ENCODE data around the gene RNF167. TPM values are rescaled to one million over a fixed set of nuclear protein-coding genes. Genes with fewer than 3 reads are reported as not detected.

RNF167 gene
- total and polyA plus RNA-seq, 2 of the 8 experiments (the other 6 are each of a cell fraction or from before 2014, with no cell fraction given), result 140 to 281 TPM

GRCh38 chr17:4893272-4893671 is 46.8 kb upstream of the RNF167 start:
- no peaks in the 10 kb centered on the region for H3K79me2 ChIP-seq (ENCODE audit: control insufficient read depth in 1 of 2, insufficient read depth in 2 of 2, low read length in 2 of 2)
- H3K23ac ChIP-seq (ENCODE audit: insufficient read length), result no peak overlapping the region
- H4K91ac ChIP-seq (replicated peaks; ENCODE audit: insufficient read length, low read length), result no peak overlapping the region
- no peak overlapping the region for H3K4ac ChIP-seq (replicated peaks; ENCODE audit: insufficient read length, low read depth, low read length)
- H3K27me3 ChIP-seq (replicated peaks in 1 of 4; ENCODE audit: control insufficient read depth in 3 of 4, extremely low read depth in 1 of 4, insufficient read depth in 3 of 4, low read length in 3 of 4), result no peaks in the 10 kb centered on the region
- DNase-seq (ENCODE audit: low read depth in 1 of 2, low spot score in 2 of 2) (no peak), FAIRE-seq (no peak)
- 95% methylated on average over 18 of the region's 18 CpGs; no CpG with 5 or more reads in 1 of the 2 experiments for WGBS, 2 experiments (ENCODE audit: extremely low coverage in 1 of 2, insufficient coverage in 1 of 2, insufficient read length in 1 of 2, insufficient replicate concordance in 2 of 2, low coverage in 1 of 2, low lambda C conversion rate in 2 of 2, missing lambda C conversion rate in 1 of 2)
- no peak overlapping the region for H3K9ac ChIP-seq (replicated peaks in 1 of 4; ENCODE audit: extremely low read depth in 1 of 4, low read depth in 3 of 4, low read length in 3 of 4)
- ChIA-PET CTCF (ENCODE audit: partially characterized antibody) (interaction anchor here (1.8 kb wide), 1 partner anchor 9 kb away, joined by 5 read pairs; the partner anchor contains the start of gene CHRNE), POLR2A (ENCODE audit: partially characterized antibody) (interaction anchor here (0.7 kb wide), 1 partner anchor 195 kb away, joined by 3 read pairs; no protein-coding TSS in a partner anchor)
- no peaks in the 10 kb centered on the region for H3K23me2 ChIP-seq (ENCODE audit: low read depth, low read length)
- no peaks in the 10 kb centered on the region; a peak in 1 of 7 replicates for H3K4me1 ChIP-seq (replicated peaks in 1 of 4; ENCODE audit: control insufficient read depth in 3 of 4, insufficient read depth in 4 of 4, low read length in 3 of 4)
- H2AK5ac ChIP-seq (ENCODE audit: low read depth, low read length), result no peak overlapping the region
- H3K14ac ChIP-seq (ENCODE audit: insufficient read length), result no peak overlapping the region
- H3K56ac ChIP-seq (replicated peaks; ENCODE audit: insufficient read length, low read depth, low read length), result no peak overlapping the region
- no peak overlapping the region for H2BK5ac ChIP-seq (ENCODE audit: low read depth, low read length)
- no peak overlapping the region for H3K27ac ChIP-seq (ENCODE audit: low read depth, low read length)
- H3K79me1 ChIP-seq (ENCODE audit: low read depth, low read length), result no peaks in the 10 kb centered on the region; the same call in 1 of the 2 replicates
- H2BK120ac ChIP-seq (replicated peaks; ENCODE audit: low read depth, low read length), result no peak overlapping the region
- no peak overlapping the region for H3K18ac ChIP-seq (ENCODE audit: extremely low read depth, low read length)
- no peak overlapping the region for H4K5ac ChIP-seq (ENCODE audit: insufficient read length, low read depth, low read length)
- no peak overlapping the region for H3K4me3 ChIP-seq (ENCODE audit: extremely low read depth in 1 of 4, insufficient read depth in 2 of 4, low read depth in 3 of 4, low read length in 4 of 4)
- H2BK20ac ChIP-seq (ENCODE audit: low read length), result no peak overlapping the region
- no peak overlapping the region; the same call in 1 of the 2 replicates for H4K8ac ChIP-seq (ENCODE audit: extremely low read depth, insufficient read depth, low read length)
- H3K36me3 ChIP-seq (ENCODE audit: control insufficient read depth in 2 of 4, insufficient read depth in 4 of 4, low read length in 3 of 4), result peaks cover 11 to 38% (median 34%) of the 10 kb centered on the region in 4 experiments
- H2BK12ac ChIP-seq (ENCODE audit: low read depth, low read length), result no peak overlapping the region
- no peak overlapping the region for H3K4me2 ChIP-seq (ENCODE audit: insufficient read depth in 1 of 2, low read depth in 2 of 2, low read length in 2 of 2)
- peaks cover 0 to 10% of the 10 kb centered on the region in 2 experiments for H4K20me1 ChIP-seq (replicated peaks in 1 of 2; ENCODE audit: control insufficient read depth in 1 of 2, insufficient read depth in 2 of 2, low read length in 2 of 2)
- H3K9me3 ChIP-seq (ENCODE audit: insufficient read depth in 2 of 2, low read depth in 1 of 2, low read length in 1 of 2), result no peaks in the 10 kb centered on the region
- no peak overlapping the region for H2AFZ ChIP-seq (ENCODE audit: low read length)
- no peak overlapping the region for H2BK15ac ChIP-seq (ENCODE audit: low read length)
- TF ChIP-seq TAF7 (optimal IDR thresholded peaks at IDR 0.05; ENCODE audit: borderline replicate concordance, low read depth, low read length) (no peak), POLR2AphosphoS5 (IDR thresholded peaks at IDR 0.05; ENCODE audit: low read depth, low read length) (no peak), GTF2F1 (IDR thresholded peaks at IDR 0.05; ENCODE audit: borderline replicate concordance, low read depth, low read length) (no peak), GABPA (IDR thresholded peaks at IDR 0.05; ENCODE audit: borderline replicate concordance, insufficient read depth, low read length) (no peak), CBX8 (IDR thresholded peaks at IDR 0.05; ENCODE audit: borderline replicate concordance, low read depth, low read length) (no peak), BACH1 (IDR thresholded peaks at IDR 0.05; ENCODE audit: low read length) (no peak), CTCF (IDR thresholded peaks at IDR 0.05; ENCODE audit: control extremely low read depth in 1 of 3, insufficient read depth in 1 of 3, low read depth in 1 of 3, low read length in 3 of 3) (no peak), RBBP5 (IDR thresholded peaks at IDR 0.05; ENCODE audit: borderline replicate concordance, low read depth, low read length) (no peak), SIX5 (IDR thresholded peaks at IDR 0.05; ENCODE audit: low read depth, low read length) (no peak)
- TF ChIP-seq, protein P1, sequence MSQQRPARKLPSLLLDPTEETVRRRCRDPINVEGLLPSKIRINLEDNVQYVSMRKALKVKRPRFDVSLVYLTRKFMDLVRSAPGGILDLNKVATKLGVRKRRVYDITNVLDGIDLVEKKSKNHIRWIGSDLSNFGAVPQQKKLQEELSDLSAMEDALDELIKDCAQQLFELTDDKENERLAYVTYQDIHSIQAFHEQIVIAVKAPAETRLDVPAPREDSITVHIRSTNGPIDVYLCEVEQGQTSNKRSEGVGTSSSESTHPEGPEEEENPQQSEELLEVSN (IDR thresholded peaks at IDR 0.05), result no peak
